ENCODE results near the gene SYK.

Gene SYK

GRCh38 chr9:90891308-90892040, 89.9 kb downstream of the SYK start:
- TF ChIP-seq FOXP2 (optimal IDR thresholded peaks at IDR 0.05; ENCODE audit: borderline replicate concordance, extremely low read depth, extremely low read length, insufficient read depth), result no peak
- TF ChIP-seq REST (IDR thresholded peaks at IDR 0.05; ENCODE audit: insufficient read depth in 1 of 2, low read depth in 2 of 2, low read length in 2 of 2), result no peak
- TF ChIP-seq POLR2AphosphoS5 (IDR thresholded peaks at IDR 0.05; ENCODE audit: low read depth, low read length), result no peak
- TF ChIP-seq TAF1 (IDR thresholded peaks at IDR 0.05; ENCODE audit: borderline replicate concordance, insufficient read depth, low read length), result no peak
- TF ChIP-seq SIN3A (IDR thresholded peaks at IDR 0.05; ENCODE audit: borderline replicate concordance, insufficient read depth, low read length), result no peak

- TF ChIP-seq TAF1 (IDR thresholded peaks at IDR 0.05; ENCODE audit: borderline replicate concordance, insufficient read depth, low read length), result no peak
- no peak for TF ChIP-seq SIN3A (IDR thresholded peaks at IDR 0.05; ENCODE audit: borderline replicate concordance, insufficient read depth, low read length)
- no peak for TF ChIP-seq POLR2AphosphoS5 (IDR thresholded peaks at IDR 0.05; ENCODE audit: low read depth, low read length)
- TF ChIP-seq REST (IDR thresholded peaks at IDR 0.05; ENCODE audit: insufficient read depth in 1 of 2, low read depth in 2 of 2, low read length in 2 of 2), result no peak
- no peak for TF ChIP-seq FOXP2 (optimal IDR thresholded peaks at IDR 0.05; ENCODE audit: borderline replicate concordance, extremely low read depth, extremely low read length, insufficient read depth)
Observed at GRCh38 chr9:90892918-90893317, 91.3 kb downstream of the SYK start.

GRCh38 chr9:90893706-90894105, 92.1 kb downstream of the SYK start:
- TF ChIP-seq TAF1 (IDR thresholded peaks at IDR 0.05; ENCODE audit: borderline replicate concordance, insufficient read depth, low read length) (no peak), REST (IDR thresholded peaks at IDR 0.05; ENCODE audit: insufficient read depth in 1 of 2, low read depth in 2 of 2, low read length in 2 of 2) (no peak), POLR2AphosphoS5 (IDR thresholded peaks at IDR 0.05; ENCODE audit: low read depth, low read length) (no peak), FOXP2 (optimal IDR thresholded peaks at IDR 0.05; ENCODE audit: borderline replicate concordance, extremely low read depth, extremely low read length, insufficient read depth) (no peak), SIN3A (IDR thresholded peaks at IDR 0.05; ENCODE audit: borderline replicate concordance, insufficient read depth, low read length) (no peak)

- no peak for TF ChIP-seq TAF1 (IDR thresholded peaks at IDR 0.05; ENCODE audit: borderline replicate concordance, insufficient read depth, low read length)
- TF ChIP-seq SIN3A (IDR thresholded peaks at IDR 0.05; ENCODE audit: borderline replicate concordance, insufficient read depth, low read length), result no peak
- TF ChIP-seq FOXP2 (optimal IDR thresholded peaks at IDR 0.05; ENCODE audit: borderline replicate concordance, extremely low read depth, extremely low read length, insufficient read depth), result no peak
- TF ChIP-seq REST (IDR thresholded peaks at IDR 0.05; ENCODE audit: insufficient read depth in 1 of 2, low read depth in 2 of 2, low read length in 2 of 2), result no peak
- TF ChIP-seq POLR2AphosphoS5 (IDR thresholded peaks at IDR 0.05; ENCODE audit: low read depth, low read length), result no peak
Observed at GRCh38 chr9:90894986-90895687, 93.5 kb downstream of the SYK start.

Data from PFSK-1 (cell line).